NCI-H128 (cell line): ENCODE data around the gene POLR3E.
"Not testable (repeated sequence)": the region's sequence is repeated elsewhere in the genome, so short reads cannot be mapped to it uniquely, and the experiment has no call there.

ENCODE experiments used
- DNase-seq: peaks from one replicate; lab custom pipeline; 2025; ENCODE audit not compliant: unreplicated experiment; lab: John Stamatoyannopoulos, UW

The POLR3E gene

GRCh38 chr16:22360963-22361659 is 63.9 kb downstream of the POLR3E start:
- DNase-seq, result no peak

GRCh38 chr16:22364241-22364640 is 67.0 kb downstream of the POLR3E start:
- no peak for DNase-seq

GRCh38 chr16:22366371-22366770 is 69.2 kb downstream of the POLR3E start:
- no peak for DNase-seq

GRCh38 chr16:22366889-22367288 is 69.7 kb downstream of the POLR3E start:
- no peak for DNase-seq

GRCh38 chr16:22368200-22368826 is 71.1 kb downstream of the POLR3E start:
- not testable (repeated sequence) for DNase-seq

GRCh38 chr16:22369221-22369811 is 72.1 kb downstream of the POLR3E start:
- no peak for DNase-seq

- DNase-seq, result no peak
These were observed 73.0 kb downstream of the POLR3E start for GRCh38 chr16:22370038-22370820.

GRCh38 chr16:22372882-22373661 is 75.9 kb downstream of the POLR3E start:
- no peak for DNase-seq

- no peak for DNase-seq
These were observed 76.6 kb downstream of the POLR3E start for GRCh38 chr16:22373662-22374310.

GRCh38 chr16:22374311-22375116 is 77.3 kb downstream of the POLR3E start, which contains the start of gene CDR2:
Gene CDR2, minus strand, starts transcription at chr16:22374619. Its CDS starts 310 bp downstream, at chr16:22374309.
- DNase-seq, result peak; percentile 87

- DNase-seq, result no peak
These were observed 78.1 kb downstream of the POLR3E start for GRCh38 chr16:22375117-22375962.

GRCh38 chr16:22375963-22376640 is 78.9 kb downstream of the POLR3E start:
- no peak for DNase-seq

GRCh38 chr16:22379656-22380055 is 82.4 kb downstream of the POLR3E start:
- DNase-seq, result no peak

- no peak for DNase-seq
These were observed 83.3 kb downstream of the POLR3E start for GRCh38 chr16:22380529-22380928.

- DNase-seq, result no peak
These were observed 84.2 kb downstream of the POLR3E start for GRCh38 chr16:22381392-22381791.

GRCh38 chr16:22383827-22384226 is 86.6 kb downstream of the POLR3E start:
- DNase-seq, result no peak
